ENCODE measurements around the gene GAL3ST1.

- peak; percentile 13 for TF ChIP-seq CTCF (IDR thresholded peaks at IDR 0.05; ENCODE audit: poor library complexity)
- no peak for TF ChIP-seq EZH2 (IDR thresholded peaks at IDR 0.05; ENCODE audit: borderline replicate concordance)
These were observed 669 bp upstream of the GAL3ST1 start for GRCh38 chr22:30574997-30575671.
